Hypothalamus (tissue), 51 donors: ENCODE measurements around the gene CTNNA3.

Experiments used
- DNase-seq, 51 donors: peaks; one replicate each; lab custom pipeline; 2025; lab: John Stamatoyannopoulos, UW

The CTNNA3 gene

GRCh38 chr10:67666416-67667034 is 29.5 kb downstream of the CTNNA3 start:
- peak in 1 of 51 donors; percentile 57 for DNase-seq

- DNase-seq: peak in 35 of 51 donors; percentile 1 to 85 (median 44)
These were observed 30.5 kb downstream of the CTNNA3 start for GRCh38 chr10:67665491-67665890.

GRCh38 chr10:67664942-67665341 is 31.1 kb downstream of the CTNNA3 start:
- DNase-seq: no peak

- DNase-seq: peak in 31 of 51 donors; percentile 3 to 66 (median 35)
These were observed 32.4 kb downstream of the CTNNA3 start for GRCh38 chr10:67663449-67664087.

- peak in 1 of 51 donors; percentile 37 for DNase-seq
These were observed 33.6 kb downstream of the CTNNA3 start for GRCh38 chr10:67662415-67662814.

DNA sequence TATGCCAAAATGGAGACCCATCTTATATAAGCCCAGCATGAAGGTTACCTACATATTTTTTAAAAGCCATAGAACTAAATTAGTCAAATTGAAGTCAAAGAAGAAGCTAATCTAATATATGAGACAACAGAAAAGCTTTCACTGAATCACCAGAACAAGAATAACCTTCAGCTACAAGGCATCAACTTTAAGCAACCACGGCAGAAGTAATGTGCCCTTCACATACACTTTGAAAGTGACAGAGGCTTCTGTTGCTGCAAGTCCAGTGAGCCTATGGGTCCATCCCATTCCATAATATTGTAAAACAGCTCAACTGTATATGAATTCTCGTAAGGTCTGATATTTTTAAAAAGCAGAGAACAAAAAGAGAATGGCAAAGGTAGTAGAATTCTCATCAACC is 36.5 kb downstream of the CTNNA3 start:
- no peak for DNase-seq

DNA sequence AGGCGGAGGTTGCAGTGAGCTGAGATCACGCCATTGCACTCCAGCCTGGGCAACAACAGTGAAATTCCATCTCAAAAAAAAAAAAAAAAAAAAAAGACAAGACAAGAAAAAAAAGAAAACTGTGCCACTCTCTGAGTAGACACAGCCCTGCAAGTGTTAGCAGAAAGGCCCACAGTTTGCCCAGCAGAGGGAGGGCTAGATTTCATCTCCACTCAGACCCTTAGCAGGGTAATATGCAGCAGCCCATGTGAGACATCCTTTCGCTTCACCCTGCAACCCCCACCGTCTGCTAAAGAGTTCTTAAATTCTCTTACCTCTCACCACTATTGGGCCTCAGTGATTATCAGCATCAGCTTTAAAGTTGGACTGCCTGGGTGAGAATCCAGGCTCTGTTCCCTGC is 38.2 kb downstream of the CTNNA3 start:
- DNase-seq: peak in 17 of 51 donors; percentile 1 to 49 (median 17)

DNA sequence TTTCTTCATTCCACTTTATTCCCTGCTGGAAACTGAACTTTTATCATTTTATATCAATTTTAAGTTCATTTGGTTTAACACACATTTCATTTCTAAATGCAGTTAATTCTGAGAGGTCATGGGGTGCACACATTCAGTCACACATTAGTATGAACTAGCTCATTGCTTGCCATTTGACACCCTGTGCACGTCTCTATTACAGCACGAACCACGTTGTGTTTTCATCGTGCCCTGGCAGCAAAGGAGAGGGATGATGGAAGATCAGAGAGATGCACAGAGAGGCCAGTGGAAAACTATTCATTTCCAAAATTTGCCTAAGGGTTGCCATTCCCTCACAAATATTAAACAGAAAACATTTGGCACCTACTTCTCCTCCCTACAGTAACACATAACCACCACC is 45.4 kb downstream of the CTNNA3 start:
- no peak for DNase-seq

DNA sequence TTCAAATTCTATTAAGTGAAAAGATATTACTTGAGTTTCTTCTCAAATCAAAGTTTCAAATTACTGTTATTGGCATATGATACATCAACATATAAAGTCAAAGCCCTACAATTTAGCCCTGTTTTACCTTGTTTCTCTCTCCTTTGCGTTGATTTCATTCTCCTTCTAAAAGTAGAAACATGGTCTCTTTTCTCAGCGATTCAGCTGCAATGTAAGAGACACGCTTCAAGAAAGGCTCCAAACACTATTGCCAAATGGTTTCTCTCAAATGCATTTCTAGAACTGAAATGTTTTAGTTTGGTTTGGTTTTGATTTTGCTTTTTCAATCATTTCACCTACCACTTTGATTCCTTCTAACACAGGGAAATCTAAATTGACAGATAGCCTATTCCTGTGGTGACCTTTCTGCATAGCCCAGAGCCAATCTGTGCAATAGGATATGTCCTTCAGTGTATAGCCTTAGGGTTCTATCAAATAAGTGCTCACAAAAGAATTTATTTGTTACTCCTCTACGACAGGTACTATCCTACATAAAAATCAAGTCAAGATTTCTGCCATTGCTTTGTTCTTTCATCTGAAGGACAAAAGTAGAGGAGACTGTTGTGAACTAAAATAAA is 47.3 kb downstream of the CTNNA3 start:
- no peak for DNase-seq

- no peak for DNase-seq
These were observed 65.1 kb downstream of the CTNNA3 start for GRCh38 chr10:67630904-67631303.

GRCh38 chr10:67629461-67629971 is 66.5 kb downstream of the CTNNA3 start:
- DNase-seq: no peak

DNA sequence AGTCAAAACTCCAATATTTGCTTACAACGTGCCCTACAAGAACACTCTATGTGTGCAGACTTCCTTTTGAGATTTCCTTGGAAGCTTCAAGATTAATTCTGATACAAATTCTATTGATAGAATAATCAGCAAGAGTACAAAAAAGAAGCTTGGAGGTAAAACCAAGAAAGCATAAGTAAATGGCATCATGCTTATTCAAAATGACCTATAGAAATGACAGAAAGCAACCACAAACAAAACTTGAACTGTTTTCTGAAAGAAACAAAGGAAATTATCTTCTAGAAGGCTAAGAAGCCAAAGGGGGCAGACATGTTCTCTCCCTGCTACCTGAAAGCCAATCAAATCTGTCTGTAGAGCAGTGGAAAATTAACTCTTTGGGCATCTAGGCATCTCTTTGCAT is 73.0 kb downstream of the CTNNA3 start:
- no peak for DNase-seq

- no peak for DNase-seq
These were observed 73.5 kb downstream of the CTNNA3 start for GRCh38 chr10:67622511-67622910.

DNA sequence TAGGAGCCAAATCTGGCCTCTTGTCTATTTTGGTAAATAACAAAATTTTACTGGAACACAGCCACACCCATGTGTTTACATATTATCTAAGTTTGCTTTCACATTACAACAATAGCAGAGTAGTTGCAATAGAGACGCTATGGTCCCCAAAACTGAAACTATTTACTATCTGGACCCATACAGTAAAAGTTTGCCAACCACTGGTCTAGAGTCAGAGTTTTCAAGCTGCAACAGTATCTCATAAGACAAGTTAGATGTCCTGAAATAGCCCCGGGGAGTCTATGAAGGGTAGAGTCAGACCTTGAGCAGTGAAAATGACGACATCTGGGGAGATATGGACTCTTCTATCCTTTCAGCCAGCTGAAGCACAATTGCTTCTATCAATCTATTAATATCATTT is 74.2 kb downstream of the CTNNA3 start:
- no peak for DNase-seq

GRCh38 chr10:67618116-67618515 is 77.9 kb downstream of the CTNNA3 start:
- DNase-seq: no peak

- DNase-seq: no peak
These were observed 83.1 kb downstream of the CTNNA3 start for GRCh38 chr10:67612577-67613537.

GRCh38 chr10:67612176-67612575 is 83.8 kb downstream of the CTNNA3 start:
- DNase-seq: no peak

- DNase-seq: no peak
These were observed 85.8 kb downstream of the CTNNA3 start for GRCh38 chr10:67609996-67610793.

GRCh38 chr10:67608001-67608400 is 88.0 kb downstream of the CTNNA3 start:
- DNase-seq: no peak

DNA sequence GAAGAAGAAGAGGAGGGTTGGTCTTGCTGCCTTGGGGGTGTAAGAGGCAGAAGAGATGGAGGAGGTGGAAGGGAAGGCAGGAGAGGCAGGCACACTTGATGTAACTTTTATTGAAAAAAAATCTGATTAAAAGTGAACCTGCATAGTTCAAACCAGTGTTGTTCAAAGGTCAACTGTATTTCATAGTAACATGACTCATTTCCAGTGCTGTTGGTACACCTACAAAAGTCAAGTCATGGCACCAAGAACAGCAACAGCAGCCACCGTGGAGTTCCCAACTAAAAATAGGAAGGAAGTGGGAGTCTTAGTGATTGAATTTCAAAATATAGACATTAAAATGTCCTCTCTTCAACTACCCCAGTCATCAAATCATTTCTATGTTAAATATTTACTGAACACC is 88.5 kb downstream of the CTNNA3 start:
- DNase-seq: no peak
